GM19023 (cell line): Measurements from ENCODE around the gene F13B.
A peak's percentile ranks its signal among the peaks of the same experiment; 100 is the strongest.
"Not testable (repeated sequence)": the region's sequence is repeated elsewhere in the genome, so short reads cannot be mapped to it uniquely, and the experiment has no call there.

Source experiments
- ATAC-seq: cut with Tn5 transposase; IDR thresholded peaks from one replicate; pipeline ENCODE4 v1.9.1; 2021; ENCODE audit warnings: mild to moderate bottlenecking, moderate library complexity; ENCODE audit not compliant: unreplicated experiment

F13B gene, protein sequence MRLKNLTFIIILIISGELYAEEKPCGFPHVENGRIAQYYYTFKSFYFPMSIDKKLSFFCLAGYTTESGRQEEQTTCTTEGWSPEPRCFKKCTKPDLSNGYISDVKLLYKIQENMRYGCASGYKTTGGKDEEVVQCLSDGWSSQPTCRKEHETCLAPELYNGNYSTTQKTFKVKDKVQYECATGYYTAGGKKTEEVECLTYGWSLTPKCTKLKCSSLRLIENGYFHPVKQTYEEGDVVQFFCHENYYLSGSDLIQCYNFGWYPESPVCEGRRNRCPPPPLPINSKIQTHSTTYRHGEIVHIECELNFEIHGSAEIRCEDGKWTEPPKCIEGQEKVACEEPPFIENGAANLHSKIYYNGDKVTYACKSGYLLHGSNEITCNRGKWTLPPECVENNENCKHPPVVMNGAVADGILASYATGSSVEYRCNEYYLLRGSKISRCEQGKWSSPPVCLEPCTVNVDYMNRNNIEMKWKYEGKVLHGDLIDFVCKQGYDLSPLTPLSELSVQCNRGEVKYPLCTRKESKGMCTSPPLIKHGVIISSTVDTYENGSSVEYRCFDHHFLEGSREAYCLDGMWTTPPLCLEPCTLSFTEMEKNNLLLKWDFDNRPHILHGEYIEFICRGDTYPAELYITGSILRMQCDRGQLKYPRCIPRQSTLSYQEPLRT

GRCh38 chr1:197066719-197067456, at the start of gene F13B:
TSS of gene F13B (minus strand) at chr1:197067260. CDS start at chr1:197067223, 37 bp downstream.
- ATAC-seq, result no peak

GRCh38 chr1:197116156-197116555, 49.1 kb upstream of the F13B start:
- no peak for ATAC-seq

GRCh38 chr1:197106869-197107268, 39.8 kb upstream of the F13B start:
- no peak for ATAC-seq

- ATAC-seq, result no peak
Measured at GRCh38 chr1:197103300-197103699, 36.2 kb upstream of the F13B start.

DNA sequence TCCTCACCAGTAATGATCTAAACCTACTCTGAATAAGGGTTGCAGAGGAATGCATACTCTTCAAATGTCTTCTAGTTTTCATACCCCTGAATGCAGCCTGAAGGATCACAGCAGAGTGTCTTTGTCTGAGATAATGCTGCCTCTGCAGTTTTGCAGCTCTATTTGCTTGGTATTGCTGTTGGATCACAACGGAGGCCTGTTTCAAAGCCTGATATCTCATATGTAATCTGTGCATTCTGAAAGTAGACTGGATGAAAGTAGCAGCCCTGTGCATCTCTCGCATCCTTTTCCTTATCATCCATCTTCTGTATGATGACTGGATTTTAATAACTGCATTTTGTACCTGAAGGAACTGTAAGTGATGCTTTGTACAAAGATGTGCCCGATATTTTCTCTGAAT, 34.9 kb upstream of the F13B start:
- ATAC-seq, result no peak

- ATAC-seq, result no peak
Measured at GRCh38 chr1:197100677-197101076, 33.6 kb upstream of the F13B start.

- ATAC-seq, result no peak
Measured at GRCh38 chr1:197099444-197099843, 32.4 kb upstream of the F13B start.

DNA sequence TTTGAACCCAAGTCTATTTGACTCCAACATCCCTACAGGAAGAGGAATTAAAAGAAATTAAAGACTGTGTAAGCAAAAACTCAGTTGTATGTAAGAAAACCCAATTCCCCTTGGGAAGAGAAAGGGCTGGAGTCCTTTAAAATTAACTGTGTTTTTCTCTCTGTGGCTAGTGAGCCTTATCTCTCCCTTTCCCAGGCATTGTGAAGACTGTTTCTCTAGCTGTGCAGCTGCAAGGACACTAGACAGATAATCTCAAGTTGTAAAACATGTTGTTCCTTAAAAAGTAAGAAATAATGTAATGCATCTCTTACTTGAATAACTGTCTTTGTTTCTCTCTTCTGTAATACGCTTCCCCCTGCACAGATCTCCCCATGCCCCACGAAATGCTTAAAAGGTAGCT, 29.9 kb upstream of the F13B start:
- ATAC-seq, result not testable (repeated sequence)

DNA sequence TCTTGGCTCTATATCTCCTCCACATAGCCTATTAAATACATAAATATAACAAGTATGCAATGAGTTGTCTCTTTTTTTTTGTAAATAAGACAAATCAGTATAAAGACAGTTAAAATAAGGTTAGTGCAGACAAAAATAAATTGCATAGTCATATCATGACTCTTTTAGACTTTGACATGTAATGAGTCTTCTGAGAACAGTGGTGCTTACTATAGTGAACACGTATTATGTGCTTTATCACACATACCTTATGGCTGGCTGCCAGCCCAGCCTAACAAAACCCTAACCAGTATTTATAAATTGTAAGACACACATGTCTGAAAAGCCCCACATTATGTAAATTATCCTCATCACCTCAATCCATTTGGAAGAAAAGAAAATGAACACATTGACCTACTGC, 29.1 kb upstream of the F13B start:
- ATAC-seq, result no peak

DNA sequence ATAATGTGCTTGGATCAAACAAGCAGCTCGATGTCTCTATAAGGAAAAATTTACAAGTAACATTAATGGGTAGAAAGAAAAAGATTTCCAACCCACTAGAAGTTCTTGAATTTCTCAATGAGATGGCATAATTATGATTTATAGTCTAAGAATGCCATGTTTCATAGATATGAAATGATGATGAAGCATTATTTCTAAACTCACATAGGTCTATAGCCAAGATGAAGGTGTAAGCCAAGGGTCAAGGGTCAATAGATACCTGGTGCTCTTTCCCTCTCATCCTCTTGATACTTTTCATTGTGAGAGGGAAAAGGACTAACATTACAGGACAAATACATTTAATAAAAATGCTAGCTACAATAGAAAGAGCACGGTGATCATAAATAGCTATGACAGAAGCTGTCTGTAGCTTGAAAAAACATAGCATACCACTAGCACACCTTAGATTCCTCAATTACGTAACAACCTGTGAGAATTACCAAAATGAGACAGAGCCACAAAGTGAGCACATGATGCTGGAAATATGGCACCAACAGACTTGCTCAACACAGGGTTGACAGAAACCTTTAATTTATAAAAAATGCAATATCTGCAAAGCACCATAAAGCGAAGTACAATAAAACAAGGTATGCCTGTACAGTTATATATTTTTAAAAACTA, 26.3 kb upstream of the F13B start:
- ATAC-seq, result no peak

- no peak for ATAC-seq
Measured at GRCh38 chr1:197092491-197093023, 25.5 kb upstream of the F13B start.

GRCh38 chr1:197083474-197083873, 16.4 kb upstream of the F13B start:
- no peak for ATAC-seq

DNA sequence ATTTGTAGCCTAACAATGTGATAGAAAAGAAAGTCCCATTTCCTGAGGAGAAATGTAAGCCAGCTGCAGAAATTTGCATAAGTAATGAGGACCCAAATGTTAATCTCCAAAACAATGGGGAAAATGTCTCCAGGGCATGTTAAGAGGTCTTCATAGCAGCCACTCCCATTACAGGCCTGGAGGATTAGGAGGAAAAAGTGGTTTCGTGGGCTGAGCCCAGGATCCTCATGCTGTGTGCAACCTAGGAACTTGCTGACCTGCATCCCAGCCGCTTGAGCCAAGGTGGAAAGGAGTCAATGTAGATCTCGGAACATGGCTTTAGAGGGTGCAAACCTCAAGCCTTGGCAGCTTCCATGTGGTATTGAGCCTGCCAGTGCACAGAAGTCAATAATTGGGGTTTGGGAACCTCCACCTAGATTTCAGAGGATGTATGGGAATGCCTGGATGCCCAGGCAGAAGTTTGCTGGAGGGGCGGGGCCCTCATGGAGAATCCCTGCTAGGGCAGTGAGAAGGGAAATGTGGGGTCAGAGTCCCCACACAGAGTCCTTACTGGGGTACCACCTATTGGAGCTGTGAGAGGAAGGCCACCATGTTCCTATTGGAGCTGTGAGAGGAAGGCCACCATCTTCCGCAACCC, 14.2 kb upstream of the F13B start:
- no peak for ATAC-seq

DNA sequence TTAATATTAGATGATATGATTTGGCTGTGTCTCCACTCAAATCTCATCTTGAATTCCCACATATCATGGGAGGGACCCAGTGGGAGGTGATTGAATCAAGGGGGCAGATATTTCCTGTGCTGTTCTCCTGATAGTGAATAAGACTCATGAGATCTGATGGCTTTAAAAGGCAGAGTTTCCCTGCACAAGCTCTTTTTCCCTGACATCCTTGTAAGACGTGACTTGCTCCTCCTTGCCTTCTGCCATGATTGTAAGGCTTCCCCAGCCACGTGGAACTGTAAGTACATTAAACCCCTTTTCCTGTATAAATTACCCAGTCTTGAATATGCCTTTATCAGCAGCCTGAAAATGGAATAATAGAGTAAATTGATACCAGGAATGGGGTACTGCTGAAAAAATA, 13.3 kb upstream of the F13B start:
- no peak for ATAC-seq

DNA sequence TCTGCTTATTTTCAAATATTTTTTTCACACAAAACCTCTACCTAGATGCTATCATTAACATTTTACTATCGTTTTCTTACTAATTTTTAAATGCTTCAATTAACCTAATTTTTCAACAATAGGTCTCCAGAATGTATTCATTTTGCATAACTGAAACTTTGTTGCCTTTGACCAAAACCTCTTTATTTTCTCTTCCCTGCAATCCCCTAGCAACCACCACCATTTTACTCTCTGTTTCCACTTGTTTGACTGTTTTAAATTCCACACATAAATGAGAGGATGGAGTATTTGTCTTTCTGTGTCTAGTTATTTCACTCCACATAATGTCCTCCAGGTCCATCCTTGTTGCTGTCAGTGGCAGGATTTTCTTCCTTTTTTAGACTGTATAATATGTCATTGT, 9.5 kb upstream of the F13B start:
- no peak for ATAC-seq

- ATAC-seq, result no peak
Measured at GRCh38 chr1:197073978-197074377, 6.9 kb upstream of the F13B start.

GRCh38 chr1:197067457-197067818, 378 bp upstream of the F13B start:
- ATAC-seq, result no peak

GRCh38 chr1:197066277-197066676, 783 bp downstream of the F13B start:
- ATAC-seq, result no peak

DNA sequence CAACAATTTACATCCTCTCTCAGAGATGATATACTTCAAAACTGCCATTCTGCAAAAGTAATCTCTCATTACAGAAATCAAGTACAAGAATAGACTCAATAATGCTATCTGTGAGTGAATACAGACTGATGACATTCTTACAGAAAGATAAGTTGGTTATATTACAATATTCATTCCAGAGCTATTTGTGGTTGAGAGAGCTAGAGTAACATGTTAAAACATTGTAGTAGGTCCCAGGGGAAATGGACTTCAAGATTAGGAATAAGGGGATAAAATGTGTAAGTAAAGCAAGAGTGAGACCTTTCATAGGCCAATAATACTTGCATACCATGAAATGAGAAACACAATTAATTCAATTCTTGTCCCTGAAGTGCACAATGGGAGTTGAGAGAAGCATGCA, 1.5 kb downstream of the F13B start:
- ATAC-seq, result no peak

DNA sequence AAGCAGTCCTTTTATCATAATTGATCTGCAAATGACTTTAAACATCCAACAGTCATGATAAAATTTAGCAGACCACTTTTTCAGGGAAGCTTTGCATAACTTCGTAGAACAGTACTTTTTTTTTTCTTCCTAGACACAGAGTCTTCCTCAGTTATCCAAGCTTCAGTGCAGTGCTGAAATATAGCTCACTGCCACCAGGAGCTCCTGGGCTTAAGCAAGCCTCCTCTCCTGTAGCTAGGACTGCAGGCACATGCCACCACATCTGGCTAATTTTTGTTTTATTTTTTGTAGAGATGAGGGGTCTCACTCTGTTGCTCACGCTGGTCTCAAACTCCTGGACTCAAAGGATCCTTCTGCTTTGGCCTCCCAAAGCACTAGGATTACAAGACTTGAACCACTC, 3.8 kb downstream of the F13B start:
- ATAC-seq, result no peak

DNA sequence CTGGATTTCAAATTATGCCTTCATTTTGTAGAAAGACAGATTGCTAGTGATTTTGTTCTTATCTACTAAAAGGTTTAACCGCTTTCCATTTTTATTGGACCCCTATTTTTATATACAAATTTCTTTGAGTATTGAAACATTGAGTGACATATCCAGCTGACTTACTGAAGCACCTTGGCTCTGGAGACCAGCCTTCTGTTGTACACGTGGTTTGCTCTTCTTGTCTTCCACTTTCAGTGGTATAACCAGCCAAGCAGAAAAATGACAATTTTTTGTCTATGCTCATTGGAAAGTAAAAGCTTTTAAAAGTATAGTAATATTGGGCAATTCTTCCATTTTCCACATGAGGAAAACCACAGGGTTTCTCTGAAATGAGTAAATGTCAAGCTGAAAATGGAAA, 4.4 kb downstream of the F13B start:
- peak; percentile 85 for ATAC-seq
